PC-3 (cell line): ENCODE results near the gene ZCCHC12.

Experiments
- CTCF ChIP-seq: fragments of 300-600 bp; sonication (generic); conservative IDR thresholded peaks from 2 replicates; pipeline ENCODE4 v1.5.1; 2017; ENCODE audit warnings: antibody characterized with exemption, low read depth, mild to moderate bottlenecking, low read length
- EZH2phosphoT487 ChIP-seq: fragments of 300-600 bp; sonication (generic); IDR thresholded peaks from 2 replicates; pipeline ENCODE4 v1.6.1; 2018; ENCODE audit warnings: mild to moderate bottlenecking, antibody characterized with exemption, low read length, borderline replicate concordance

DNA sequence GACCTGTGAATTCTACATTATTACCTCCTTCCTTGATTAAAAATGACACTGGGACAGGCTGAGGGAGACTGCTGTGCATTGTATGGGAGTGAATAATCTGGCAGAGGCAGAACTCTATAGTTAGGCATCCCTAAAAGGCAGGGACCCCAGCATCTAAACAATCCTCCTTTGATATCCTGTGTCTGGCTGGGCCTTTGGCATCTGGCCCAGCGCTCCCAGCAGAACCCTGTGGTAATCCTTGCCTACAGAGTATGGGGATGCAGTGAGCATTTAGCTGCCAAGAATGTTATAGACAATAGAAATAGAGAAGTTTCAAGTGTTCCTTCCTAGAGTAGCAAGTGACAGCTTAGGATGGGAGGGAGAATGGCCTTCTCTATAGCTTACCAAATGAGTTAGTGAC, 38.5 kb downstream of the ZCCHC12 start:
- TF ChIP-seq CTCF (no peak), EZH2phosphoT487 (no peak)
